Choroid plexus epithelial cell (primary cell): Measurements from ENCODE around the gene ZSCAN10.
A peak's percentile ranks its signal among the peaks of the same experiment; 100 is the strongest.

Experiments
- DNase-seq: peaks from one replicate; pipeline ENCODE4 v3.0.0-alpha.2; 2010; ENCODE audit warnings: low read depth
- H3K4me3 ChIP-seq: 2 replicates; pipeline ENCODE4 v1.5.1; 2011; ENCODE audit warnings: low read depth, mild to moderate bottlenecking, control low read depth, low read length, moderate library complexity
- TF ChIP-seq, protein P1 (sequence below): conservative IDR thresholded peaks from 2 replicates; pipeline ENCODE4 v1.5.1; 2011; ENCODE audit warnings: low read depth, mild to moderate bottlenecking, control low read depth, inconsistent platforms, low read length, moderate library complexity

Gene ZSCAN10

GRCh38 chr16:3101018-3101840 is 2.1 kb upstream of the ZSCAN10 start:
- DNase-seq: peak; percentile 50
- H3K4me3 ChIP-seq: no peak overlapping the region

GRCh38 chr16:3099732-3100499 is 822 bp upstream of the ZSCAN10 start:
- H3K4me3 ChIP-seq: no peak overlapping the region
- TF ChIP-seq, protein P1, sequence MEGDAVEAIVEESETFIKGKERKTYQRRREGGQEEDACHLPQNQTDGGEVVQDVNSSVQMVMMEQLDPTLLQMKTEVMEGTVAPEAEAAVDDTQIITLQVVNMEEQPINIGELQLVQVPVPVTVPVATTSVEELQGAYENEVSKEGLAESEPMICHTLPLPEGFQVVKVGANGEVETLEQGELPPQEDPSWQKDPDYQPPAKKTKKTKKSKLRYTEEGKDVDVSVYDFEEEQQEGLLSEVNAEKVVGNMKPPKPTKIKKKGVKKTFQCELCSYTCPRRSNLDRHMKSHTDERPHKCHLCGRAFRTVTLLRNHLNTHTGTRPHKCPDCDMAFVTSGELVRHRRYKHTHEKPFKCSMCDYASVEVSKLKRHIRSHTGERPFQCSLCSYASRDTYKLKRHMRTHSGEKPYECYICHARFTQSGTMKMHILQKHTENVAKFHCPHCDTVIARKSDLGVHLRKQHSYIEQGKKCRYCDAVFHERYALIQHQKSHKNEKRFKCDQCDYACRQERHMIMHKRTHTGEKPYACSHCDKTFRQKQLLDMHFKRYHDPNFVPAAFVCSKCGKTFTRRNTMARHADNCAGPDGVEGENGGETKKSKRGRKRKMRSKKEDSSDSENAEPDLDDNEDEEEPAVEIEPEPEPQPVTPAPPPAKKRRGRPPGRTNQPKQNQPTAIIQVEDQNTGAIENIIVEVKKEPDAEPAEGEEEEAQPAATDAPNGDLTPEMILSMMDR: no peak
- DNase-seq: peak; percentile 90

More at GRCh38 chr16:3101018-3101840, 2.1 kb upstream of the ZSCAN10 start:
- TF ChIP-seq, protein P1: peak; percentile 68

DNA sequence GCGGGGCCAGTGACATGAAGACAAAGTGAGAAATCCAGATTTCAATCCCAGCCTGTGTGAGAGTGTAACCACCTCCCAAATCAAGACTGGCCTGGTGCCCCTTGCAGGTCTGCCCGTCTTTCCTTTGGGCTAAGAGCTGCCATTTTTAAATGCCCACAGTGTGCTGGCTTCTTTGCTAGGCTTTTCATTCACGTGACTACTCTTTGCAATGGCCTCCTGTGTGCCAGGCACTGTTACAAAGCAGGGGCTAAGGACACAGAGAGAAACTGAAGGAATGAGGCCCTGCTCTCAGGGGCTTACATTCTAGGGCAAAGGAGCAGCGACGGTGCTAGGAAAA is 269 bp upstream of the ZSCAN10 start:
- no peak overlapping the region for H3K4me3 ChIP-seq
- no peak for DNase-seq
- TF ChIP-seq, protein P1: no peak

GRCh38 chr16:3097266-3097665 is 1.8 kb downstream of the ZSCAN10 start:
- no peak for DNase-seq
- TF ChIP-seq, protein P1: no peak
- H3K4me3 ChIP-seq: no peak overlapping the region

GRCh38 chr16:3096362-3096761 is 2.7 kb downstream of the ZSCAN10 start:
- TF ChIP-seq, protein P1: no peak
- H3K4me3 ChIP-seq: no peak overlapping the region
- DNase-seq: no peak

GRCh38 chr16:3095869-3096268 is 3.2 kb downstream of the ZSCAN10 start:
- no peak overlapping the region for H3K4me3 ChIP-seq
- DNase-seq: no peak
- TF ChIP-seq, protein P1: peak; percentile 50
